Peyer's patch (tissue), 4 donors: Measurements from ENCODE around the gene ANKRD33.

Experiments
- POLR2A ChIP-seq, 2 donors: fragments of 450-650 bp; IDR thresholded peaks; one replicate each; pipeline ENCODE4 v1.5.1; 2017; ENCODE audit warnings: antibody characterized with exemption in 2 of 2, mild to moderate bottlenecking in 2 of 2, moderate library complexity in 2 of 2
- TF ChIP-seq, protein P1 (sequence below), 6 experiments: fragments of 450-650 bp in 4 of 6; fragments of 200-600 bp in 2 of 6; sonication (generic) in 1 of 6; IDR thresholded peaks; one replicate each; pipeline ENCODE4 v1.5.1; 2017 to 2019; ENCODE audit warnings: antibody characterized with exemption in 6 of 6, mild to moderate bottlenecking in 3 of 6, moderate library complexity in 1 of 6

DNA sequence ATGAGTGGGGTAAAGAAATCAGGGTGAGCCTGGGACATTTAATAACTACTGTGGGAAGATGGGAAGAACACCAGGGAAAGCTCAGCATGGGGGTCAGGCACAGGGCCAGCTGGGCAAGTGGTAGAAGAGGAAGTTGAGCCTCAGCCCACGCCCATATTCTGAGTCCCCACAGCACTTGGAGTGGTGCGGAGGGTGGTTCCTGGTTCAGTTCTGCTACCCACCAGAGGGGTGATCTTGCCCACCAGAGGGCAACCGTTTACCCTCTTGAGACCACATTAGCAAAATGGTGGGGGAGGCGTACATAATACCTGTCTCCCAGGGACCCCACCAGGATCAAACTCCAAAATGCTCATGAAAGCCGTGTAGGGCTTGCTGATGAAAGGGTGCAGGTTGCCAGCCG lies 16.8 kb upstream of the ANKRD33 start:
- TF ChIP-seq, protein P1, sequence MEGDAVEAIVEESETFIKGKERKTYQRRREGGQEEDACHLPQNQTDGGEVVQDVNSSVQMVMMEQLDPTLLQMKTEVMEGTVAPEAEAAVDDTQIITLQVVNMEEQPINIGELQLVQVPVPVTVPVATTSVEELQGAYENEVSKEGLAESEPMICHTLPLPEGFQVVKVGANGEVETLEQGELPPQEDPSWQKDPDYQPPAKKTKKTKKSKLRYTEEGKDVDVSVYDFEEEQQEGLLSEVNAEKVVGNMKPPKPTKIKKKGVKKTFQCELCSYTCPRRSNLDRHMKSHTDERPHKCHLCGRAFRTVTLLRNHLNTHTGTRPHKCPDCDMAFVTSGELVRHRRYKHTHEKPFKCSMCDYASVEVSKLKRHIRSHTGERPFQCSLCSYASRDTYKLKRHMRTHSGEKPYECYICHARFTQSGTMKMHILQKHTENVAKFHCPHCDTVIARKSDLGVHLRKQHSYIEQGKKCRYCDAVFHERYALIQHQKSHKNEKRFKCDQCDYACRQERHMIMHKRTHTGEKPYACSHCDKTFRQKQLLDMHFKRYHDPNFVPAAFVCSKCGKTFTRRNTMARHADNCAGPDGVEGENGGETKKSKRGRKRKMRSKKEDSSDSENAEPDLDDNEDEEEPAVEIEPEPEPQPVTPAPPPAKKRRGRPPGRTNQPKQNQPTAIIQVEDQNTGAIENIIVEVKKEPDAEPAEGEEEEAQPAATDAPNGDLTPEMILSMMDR (IDR thresholded peaks at IDR 0.05): no peak
- no peak for TF ChIP-seq POLR2A (IDR thresholded peaks at IDR 0.05)
